HG03469 (cell line): ENCODE data around the gene CORO7.

ENCODE experiments used
- ATAC-seq: cut with Tn5 transposase; IDR thresholded peaks from one replicate; pipeline ENCODE4 v1.9.1; 2021; ENCODE audit warnings: mild to moderate bottlenecking, moderate library complexity, moderate number of reproducible peaks; ENCODE audit not compliant: unreplicated experiment

The CORO7 gene

DNA sequence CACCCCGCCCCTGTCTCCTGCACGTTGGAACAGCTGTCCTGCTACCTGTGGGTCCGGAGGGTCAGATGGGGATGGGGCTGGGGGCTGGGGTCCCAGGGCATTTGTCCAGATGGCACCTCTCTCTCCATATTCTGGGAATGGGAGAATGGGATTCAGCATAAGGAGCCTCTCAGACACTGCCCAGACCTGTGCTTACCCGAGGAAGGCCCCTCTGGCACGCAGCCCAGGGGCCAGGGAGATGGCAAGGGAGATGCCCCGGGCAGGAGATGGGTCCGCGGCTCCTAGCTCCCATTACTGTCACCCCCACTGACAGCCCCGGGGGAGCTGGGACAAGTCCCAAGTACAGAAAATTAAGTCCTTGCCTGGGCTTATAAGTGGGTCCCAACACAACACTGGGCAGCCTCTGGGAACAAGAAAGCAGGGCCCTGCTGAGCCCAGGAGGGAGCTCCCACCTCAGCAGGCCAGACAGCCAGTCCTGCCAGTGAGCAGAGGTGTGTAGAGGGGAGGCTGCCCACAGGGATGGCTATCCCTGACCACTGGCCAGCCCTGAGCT lies 43.0 kb downstream of the CORO7 start:
- ATAC-seq: no peak

DNA sequence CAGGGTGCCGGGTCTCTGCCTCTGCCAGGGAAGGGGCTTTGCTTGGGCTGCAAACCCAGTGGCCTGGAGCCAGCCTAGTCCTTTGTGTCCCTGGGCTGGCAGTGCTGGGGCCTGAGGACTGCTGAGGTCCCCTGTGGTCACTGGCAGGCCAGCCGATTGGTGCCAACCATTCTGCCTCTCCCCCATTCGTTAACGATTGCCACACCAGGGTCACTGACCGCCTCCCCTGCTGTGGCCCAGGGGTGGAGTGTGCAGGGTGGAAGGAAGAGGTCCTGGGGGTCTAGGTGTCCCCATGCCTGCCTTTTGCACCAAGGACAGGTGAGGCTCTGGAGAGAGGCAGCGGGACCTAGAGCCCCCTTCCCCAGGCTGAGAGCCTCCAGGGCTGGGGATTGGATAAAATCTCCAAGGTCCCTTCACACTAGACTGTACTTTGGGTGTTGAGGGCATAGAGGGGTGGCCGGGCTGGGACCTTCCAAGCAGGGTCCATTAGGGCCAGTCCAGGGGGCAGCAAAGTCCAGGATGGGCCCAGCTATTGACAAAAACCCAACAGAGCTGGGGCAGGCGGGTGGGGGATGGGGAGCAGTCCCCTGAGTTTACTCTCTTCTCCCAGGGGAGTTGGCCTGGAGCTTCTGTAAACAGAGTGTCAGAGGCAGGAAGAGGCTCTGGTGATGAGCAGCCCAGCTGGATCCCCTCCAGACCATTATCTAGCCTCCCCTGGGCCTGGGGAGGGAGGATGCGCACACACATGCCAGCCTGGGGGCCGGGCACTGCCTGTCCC lies 43.6 kb downstream of the CORO7 start:
- no peak for ATAC-seq

GRCh38 chr16:4372001-4372577 lies 44.3 kb downstream of the CORO7 start:
- ATAC-seq: no peak

DNA sequence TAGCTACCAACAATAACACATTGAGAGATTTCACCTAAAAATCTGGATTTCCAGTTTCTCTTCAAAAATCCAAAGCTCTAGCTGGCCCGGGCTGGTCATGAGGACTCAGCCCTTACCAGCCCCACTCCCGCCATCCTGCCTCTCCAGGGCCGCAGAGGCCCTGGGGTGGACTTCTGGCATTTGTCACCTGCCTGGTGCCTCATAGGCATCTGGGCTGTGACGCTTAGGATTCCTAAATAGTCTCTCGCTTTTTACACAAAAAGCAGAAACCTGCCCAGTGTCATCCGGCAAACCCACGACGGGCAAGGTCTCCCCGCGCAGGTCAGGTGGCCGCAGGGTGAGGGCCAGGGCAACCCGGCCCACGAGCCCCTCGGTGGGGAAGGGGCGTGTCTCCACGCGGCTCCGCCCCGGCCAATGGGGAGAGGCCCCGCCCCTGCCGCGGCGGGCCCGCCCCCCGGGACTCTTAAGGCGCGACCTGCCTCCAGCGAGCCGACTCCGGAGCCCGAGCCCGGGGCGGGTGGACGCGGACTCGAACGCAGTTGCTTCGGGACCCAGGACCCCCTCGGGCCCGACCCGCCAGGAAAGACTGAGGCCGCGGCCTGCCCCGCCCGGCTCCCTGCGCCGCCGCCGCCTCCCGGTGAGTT lies 44.9 kb downstream of the CORO7 start, which contains the start of gene VASN:
Gene VASN (plus strand): TSS at position 492 of the 644 bp plus-strand sequence. CDS start 9,030 bp downstream, outside the sequence.
- ATAC-seq: no peak

DNA sequence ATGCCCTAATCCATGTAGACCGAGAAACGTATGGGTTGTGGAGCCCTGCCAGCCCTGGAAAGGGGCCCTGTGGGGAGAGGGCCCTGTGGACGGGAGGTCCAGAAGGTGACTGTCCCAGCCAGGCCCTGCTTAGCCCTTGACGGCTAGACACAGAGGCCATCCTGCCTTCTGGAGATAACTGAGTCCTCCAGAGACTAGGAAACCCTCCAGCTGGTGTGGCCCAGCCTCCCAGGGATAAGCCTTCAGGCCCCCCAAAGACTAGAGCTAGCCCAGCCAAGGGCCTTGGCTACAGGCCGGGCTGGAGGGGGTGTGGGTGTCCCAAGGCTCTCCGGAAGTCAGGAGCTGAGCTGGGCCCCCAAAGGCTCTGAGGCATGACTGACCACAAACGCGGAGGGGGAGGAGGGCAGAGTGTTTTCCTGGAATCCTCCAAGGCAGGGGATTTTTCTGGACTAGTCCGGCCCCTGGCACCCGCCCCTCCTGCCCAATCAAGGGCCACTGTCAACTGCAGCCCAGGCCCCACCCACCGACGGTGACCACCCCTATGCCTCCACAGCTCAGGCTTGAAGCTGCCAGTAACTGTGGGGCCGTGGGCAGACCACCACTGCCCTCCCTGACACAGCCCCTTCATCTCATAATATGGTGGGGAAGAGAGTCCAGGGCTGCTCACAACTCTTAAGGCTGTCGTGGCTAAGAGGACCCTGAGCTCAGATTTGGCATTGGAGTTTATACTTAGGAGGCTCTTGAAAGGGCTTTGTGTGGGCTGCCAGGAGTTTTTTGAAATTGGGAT lies 45.6 kb downstream of the CORO7 start:
- ATAC-seq: no peak

- ATAC-seq: no peak
Measured at GRCh38 chr16:4370151-4370550, 46.2 kb downstream of the CORO7 start.

GRCh38 chr16:4369007-4369733 lies 47.2 kb downstream of the CORO7 start:
- no peak for ATAC-seq

GRCh38 chr16:4367393-4367856 lies 49.0 kb downstream of the CORO7 start:
- no peak for ATAC-seq

DNA sequence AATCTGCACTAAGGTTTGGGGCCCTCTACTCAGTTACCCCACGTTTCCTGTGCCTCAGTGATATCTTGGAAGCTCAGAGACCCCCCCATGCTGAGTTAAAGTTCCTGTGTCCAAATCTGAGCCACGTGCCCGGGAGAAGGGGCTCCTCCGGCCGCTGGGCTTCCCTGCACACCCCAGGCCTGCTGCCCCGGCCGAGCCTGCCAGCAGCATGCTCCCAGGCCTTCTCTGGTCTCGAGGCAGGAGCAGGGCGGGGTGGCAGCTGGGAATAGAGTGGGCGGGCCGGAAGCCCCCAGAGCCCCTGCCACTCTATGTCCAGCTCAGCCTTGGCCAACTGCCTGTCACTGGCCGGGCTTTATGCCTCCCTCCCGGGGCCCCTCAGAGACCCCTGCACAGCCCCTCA lies 50.4 kb downstream of the CORO7 start:
- no peak for ATAC-seq

GRCh38 chr16:4365615-4366014 lies 50.8 kb downstream of the CORO7 start:
- no peak for ATAC-seq

DNA sequence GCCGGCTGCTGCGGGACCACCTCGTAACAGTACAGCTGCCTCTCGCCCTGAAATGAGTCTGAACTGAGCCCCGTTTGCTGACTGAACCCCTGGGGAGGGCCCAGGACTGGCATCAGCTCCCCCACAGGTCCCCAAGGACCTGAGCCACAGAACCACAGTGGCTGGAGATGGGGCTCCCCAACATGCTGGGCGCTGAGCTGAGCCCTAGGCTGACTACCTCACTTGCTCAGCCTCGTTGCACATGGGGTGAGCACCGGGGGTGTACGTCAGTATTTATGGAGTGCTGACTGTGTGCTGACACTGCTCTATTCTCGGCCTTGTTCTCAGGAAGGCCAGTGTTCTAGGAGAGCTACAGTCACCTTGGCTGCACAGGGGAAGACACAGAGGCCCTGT lies 51.4 kb downstream of the CORO7 start:
- ATAC-seq: peak; percentile 46

GRCh38 chr16:4364196-4365013 lies 52.0 kb downstream of the CORO7 start:
- no peak for ATAC-seq

DNA sequence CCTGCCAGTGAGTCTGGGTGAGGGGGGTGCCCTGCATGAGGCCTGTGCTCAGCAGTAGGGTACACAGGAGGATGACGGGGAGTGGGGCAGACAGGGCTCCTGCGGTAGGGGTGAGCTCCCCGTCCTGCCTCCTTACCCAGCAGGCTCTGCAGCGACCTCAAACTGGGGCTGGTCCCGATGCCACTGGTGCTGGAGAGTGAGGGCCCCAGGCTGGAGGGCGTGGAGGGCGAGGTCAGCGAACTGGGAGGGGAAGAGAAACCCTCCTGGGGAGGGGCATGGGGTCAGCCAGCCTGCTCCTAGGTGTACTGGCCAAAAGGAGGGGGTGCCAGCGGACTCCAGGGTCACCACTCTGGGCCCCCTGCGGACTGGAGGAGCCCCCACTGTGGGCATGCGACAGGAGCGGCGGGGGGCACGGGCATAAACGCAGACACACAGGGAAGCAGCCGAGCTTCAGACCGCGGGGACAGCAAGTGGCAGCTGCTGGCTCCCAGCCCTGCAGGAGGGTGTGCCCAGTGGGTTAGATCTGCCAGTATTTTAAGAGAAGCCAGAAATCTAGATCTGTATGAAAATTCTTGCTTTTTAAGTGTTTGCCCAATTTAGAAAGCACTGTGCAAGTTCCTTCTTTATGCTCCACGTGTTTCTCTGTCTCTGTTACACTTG lies 53.8 kb downstream of the CORO7 start:
- ATAC-seq: no peak

- ATAC-seq: no peak
Measured at GRCh38 chr16:4361944-4362311, 54.5 kb downstream of the CORO7 start.

GRCh38 chr16:4361033-4361943 lies 55.1 kb downstream of the CORO7 start:
- no peak for ATAC-seq

DNA sequence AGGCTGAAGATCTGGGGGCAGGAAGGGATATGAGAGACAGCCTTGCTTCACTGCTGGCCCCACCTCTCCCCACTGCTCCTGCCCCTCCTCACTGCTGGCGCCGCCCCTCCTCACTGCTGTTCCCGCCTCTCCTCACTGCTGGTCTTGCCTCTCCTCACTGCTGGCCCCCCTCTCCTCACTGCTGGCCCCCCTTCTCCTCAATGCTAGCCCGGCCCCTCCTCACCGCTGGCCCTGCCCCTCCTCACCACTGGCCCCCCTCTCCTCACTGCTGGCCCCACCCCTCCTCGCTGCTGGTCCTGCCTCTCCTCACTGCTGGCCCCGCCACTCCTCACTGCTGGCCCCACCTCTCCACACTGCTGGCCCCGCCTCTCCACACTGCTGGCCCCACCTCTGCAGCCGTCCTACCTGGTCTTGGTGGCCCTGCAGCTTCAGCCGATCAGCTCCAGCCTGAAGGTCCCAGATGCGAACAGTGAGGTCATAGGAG lies 55.8 kb downstream of the CORO7 start:
- ATAC-seq: no peak

- no peak for ATAC-seq
Measured at GRCh38 chr16:4359914-4360313, 56.5 kb downstream of the CORO7 start.
